Measurements from ENCODE around the gene UBC.
"Not testable (repeated sequence)": the region's sequence is repeated elsewhere in the genome, so short reads cannot be mapped to it uniquely, and the experiment has no call there.

Gene UBC

GRCh38 chr12:124928095-124928911, 13.9 kb upstream of the UBC start:
- no peak overlapping the region for H3K27ac ChIP-seq
- no peaks in the 10 kb centered on the region for H3K36me3 ChIP-seq (ENCODE audit: insufficient read depth, low read length)
- peak overlapping the region; percentile 51 for H3K9ac ChIP-seq (ENCODE audit: insufficient read length)
- H3K9me3 ChIP-seq (ENCODE audit: low read depth, low read length) = no peaks in the 10 kb centered on the region
- no peak for DNase-seq (ENCODE audit: low read depth, low spot score)
- peak overlapping the region; percentile 100 for H3K4me3 ChIP-seq
- TF ChIP-seq POLR2AphosphoS5 (IDR thresholded peaks at IDR 0.05; ENCODE audit: borderline replicate concordance, low read depth, low read length) = no peak
- TF ChIP-seq EZH2 (IDR thresholded peaks at IDR 0.05) = no peak
- no peak for TF ChIP-seq FOXP2 (optimal IDR thresholded peaks at IDR 0.05; ENCODE audit: control extremely low read depth, extremely low read length, insufficient read depth)

GRCh38 chr12:124927201-124928094, 13.0 kb upstream of the UBC start:
- DNase-seq (ENCODE audit: low read depth, low spot score) = peak; percentile 73

DNA sequence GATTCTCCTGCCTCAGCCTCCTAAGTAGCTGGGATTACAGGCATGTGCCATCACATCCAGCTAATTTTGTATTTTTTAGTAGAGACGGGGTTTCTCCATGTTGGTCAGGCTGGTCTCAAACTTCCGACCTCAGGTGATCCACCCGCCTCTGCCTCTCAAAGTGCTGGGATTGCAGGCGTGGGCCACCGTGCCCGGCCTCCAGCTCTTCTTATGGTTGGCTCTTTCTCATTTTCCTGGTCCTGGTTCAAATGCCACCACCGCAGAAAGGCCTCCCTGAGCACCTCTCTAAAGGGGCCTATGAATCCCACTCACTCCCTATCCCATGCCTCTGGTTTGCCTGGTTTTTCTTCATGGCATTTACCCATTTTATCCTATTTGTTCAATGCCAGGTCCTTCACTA, 11.3 kb upstream of the UBC start:
- not testable (repeated sequence) for H3K27ac ChIP-seq; H3K9ac ChIP-seq (ENCODE audit: insufficient read length); H3K4me3 ChIP-seq; DNase-seq (ENCODE audit: low read depth, low spot score); H3K9me3 ChIP-seq (ENCODE audit: low read depth, low read length); H3K36me3 ChIP-seq (ENCODE audit: insufficient read depth, low read length)

More at GRCh38 chr12:124927201-124928094, 13.0 kb upstream of the UBC start:
- Histone ChIP-seq H3K4me3 (peak overlapping the region; percentile 100), H3K36me3 (ENCODE audit: insufficient read depth, low read length) (no peaks in the 10 kb centered on the region), H3K27ac (peak overlapping the region; percentile 93), H3K9ac (ENCODE audit: insufficient read length) (peak overlapping the region; percentile 90), H3K9me3 (ENCODE audit: low read depth, low read length) (no peaks in the 10 kb centered on the region)
- no peak for TF ChIP-seq POLR2AphosphoS5 (IDR thresholded peaks at IDR 0.05; ENCODE audit: borderline replicate concordance, low read depth, low read length)

DNA sequence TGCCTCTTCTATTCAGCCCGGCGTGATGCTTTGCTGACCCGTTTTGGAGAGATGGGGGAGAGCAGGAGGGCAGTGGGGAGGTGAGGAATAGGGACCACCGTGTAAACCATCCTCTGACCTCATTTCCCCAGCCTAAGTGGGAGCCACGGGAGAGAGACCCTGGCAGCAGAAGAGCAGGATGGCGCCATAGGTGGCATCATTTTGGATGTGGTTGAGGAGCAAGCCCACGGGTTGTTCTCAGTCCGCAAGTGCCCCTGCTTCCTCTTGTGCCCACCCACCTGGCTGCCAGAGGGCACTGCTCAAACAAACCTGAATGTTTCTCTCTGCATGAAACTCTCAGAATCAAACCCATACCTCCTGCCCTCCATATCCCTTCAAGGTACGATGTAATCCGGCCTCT, 10.7 kb upstream of the UBC start:
- Histone ChIP-seq H3K36me3 (ENCODE audit: insufficient read depth, low read length) (no peaks in the 10 kb centered on the region), H3K27ac (no peak overlapping the region)

GRCh38 chr12:124923905-124924734, 9.7 kb upstream of the UBC start:
- TF ChIP-seq POLR2AphosphoS5 (IDR thresholded peaks at IDR 0.05; ENCODE audit: borderline replicate concordance, low read depth, low read length) (no peak), FOXP2 (optimal IDR thresholded peaks at IDR 0.05; ENCODE audit: control extremely low read depth, extremely low read length, insufficient read depth) (no peak)
- no peak overlapping the region for H3K4me3 ChIP-seq
- H3K36me3 ChIP-seq (ENCODE audit: insufficient read depth, low read length) = no peaks in the 10 kb centered on the region
- DNase-seq (ENCODE audit: low read depth, low spot score) = no peak
- H3K9ac ChIP-seq (ENCODE audit: insufficient read length) = no peak overlapping the region
- H3K27ac ChIP-seq = 0 out of 2 replicates have a peak overlapping the region, but pooled peaks have one; percentile 17
- no peaks in the 10 kb centered on the region for H3K9me3 ChIP-seq (ENCODE audit: low read depth, low read length)

More for the DNA sequence above, 10.7 kb upstream of the UBC start:
- Histone ChIP-seq H3K9me3 (ENCODE audit: low read depth, low read length) (no peaks in the 10 kb centered on the region), H3K9ac (ENCODE audit: insufficient read length) (no peak overlapping the region), H3K4me3 (no peak overlapping the region)
- DNase-seq (ENCODE audit: low read depth, low spot score) = no peak
- TF ChIP-seq POLR2AphosphoS5 (IDR thresholded peaks at IDR 0.05; ENCODE audit: borderline replicate concordance, low read depth, low read length) = no peak
- no peak for TF ChIP-seq FOXP2 (optimal IDR thresholded peaks at IDR 0.05; ENCODE audit: control extremely low read depth, extremely low read length, insufficient read depth)
- TF ChIP-seq EZH2 (IDR thresholded peaks at IDR 0.05) = no peak

GRCh38 chr12:124921200-124922031, 7.0 kb upstream of the UBC start:
- no peak for TF ChIP-seq FOXP2 (optimal IDR thresholded peaks at IDR 0.05; ENCODE audit: control extremely low read depth, extremely low read length, insufficient read depth)
- TF ChIP-seq POLR2AphosphoS5 (IDR thresholded peaks at IDR 0.05; ENCODE audit: borderline replicate concordance, low read depth, low read length) = no peak; the same call in 1 of the 2 replicates
- TF ChIP-seq EZH2 (IDR thresholded peaks at IDR 0.05) = no peak
- peak; percentile 69 for DNase-seq (ENCODE audit: low read depth, low spot score)
- Histone ChIP-seq H3K9me3 (ENCODE audit: low read depth, low read length) (no peaks in the 10 kb centered on the region), H3K9ac (ENCODE audit: insufficient read length) (peak overlapping the region; percentile 77), H3K27ac (peak overlapping the region; percentile 100), H3K4me3 (peak overlapping the region; percentile 92), H3K36me3 (ENCODE audit: insufficient read depth, low read length) (no peaks in the 10 kb centered on the region)

DNA sequence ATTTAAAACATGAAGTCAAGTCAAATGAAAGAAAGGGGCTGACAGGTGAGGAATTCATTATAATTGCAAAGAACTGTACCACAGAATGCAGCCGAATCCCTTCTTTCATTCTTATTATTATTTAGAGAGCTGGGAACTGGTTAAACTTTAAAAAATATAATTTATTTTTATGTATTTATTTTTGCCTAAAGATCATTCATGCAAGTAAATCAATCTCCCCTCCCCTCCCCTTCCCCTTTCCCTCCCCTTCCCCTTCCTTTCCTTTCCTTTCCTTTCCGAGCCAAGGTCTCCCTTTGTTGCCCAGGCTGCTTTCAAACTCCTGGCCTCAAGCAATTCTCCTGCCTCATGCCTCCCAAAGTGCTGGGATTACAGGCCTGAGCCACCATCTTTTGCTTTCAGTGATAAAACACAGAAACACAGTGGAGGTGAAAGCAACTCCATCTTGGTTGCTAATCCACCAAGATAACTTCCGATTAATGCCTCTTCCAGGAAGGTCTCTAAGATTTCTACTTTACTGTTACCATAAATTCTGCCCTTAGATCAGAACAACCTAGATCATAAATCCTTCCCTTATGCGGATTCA, 6.0 kb upstream of the UBC start:
- H3K27ac ChIP-seq = peak overlapping the region; percentile 100
- H3K4me3 ChIP-seq = peak overlapping the region; percentile 92
- DNase-seq (ENCODE audit: low read depth, low spot score) = no peak
- H3K36me3 ChIP-seq (ENCODE audit: insufficient read depth, low read length) = no peaks in the 10 kb centered on the region
- H3K9ac ChIP-seq (ENCODE audit: insufficient read length) = peak overlapping the region; percentile 58
- no peaks in the 10 kb centered on the region for H3K9me3 ChIP-seq (ENCODE audit: low read depth, low read length)
- TF ChIP-seq EZH2 (IDR thresholded peaks at IDR 0.05) (no peak), POLR2AphosphoS5 (IDR thresholded peaks at IDR 0.05; ENCODE audit: borderline replicate concordance, low read depth, low read length) (no peak), FOXP2 (optimal IDR thresholded peaks at IDR 0.05; ENCODE audit: control extremely low read depth, extremely low read length, insufficient read depth) (no peak)
